Inflammatory macrophage treated with lipopolysaccharide for 4 hours (primary cell): ENCODE measurements around the gene CCDC194.
"Not testable (repeated sequence)": the region's sequence is repeated elsewhere in the genome, so short reads cannot be mapped to it uniquely, and the experiment has no call there.

Experiments used
- DNase-seq: peaks from one replicate; pipeline ENCODE4 v3.0.0-alpha.2; 2020

Gene CCDC194

GRCh38 chr19:17365361-17365760 is 28.6 kb downstream of the CCDC194 start:
- no peak for DNase-seq

GRCh38 chr19:17363852-17364605 is 30.0 kb downstream of the CCDC194 start:
- DNase-seq, result not testable (repeated sequence)

GRCh38 chr19:17359905-17360800 is 33.8 kb downstream of the CCDC194 start:
- no peak for DNase-seq

GRCh38 chr19:17358395-17358794 is 35.6 kb downstream of the CCDC194 start:
- DNase-seq, result no peak

GRCh38 chr19:17357724-17358123 is 36.3 kb downstream of the CCDC194 start:
- no peak for DNase-seq

- DNase-seq, result no peak
These were observed 36.8 kb downstream of the CCDC194 start for GRCh38 chr19:17357078-17357666.

- DNase-seq, result no peak
These were observed 40.6 kb downstream of the CCDC194 start for GRCh38 chr19:17353386-17353785.

- no peak for DNase-seq
These were observed 41.3 kb downstream of the CCDC194 start for GRCh38 chr19:17352608-17353280.

GRCh38 chr19:17351815-17352435 is 42.1 kb downstream of the CCDC194 start:
- DNase-seq, result no peak

- no peak for DNase-seq
These were observed 45.3 kb downstream of the CCDC194 start for GRCh38 chr19:17348700-17349099.

GRCh38 chr19:17347877-17348276 is 46.1 kb downstream of the CCDC194 start:
- DNase-seq, result no peak

GRCh38 chr19:17347361-17347760 is 46.6 kb downstream of the CCDC194 start:
- DNase-seq, result no peak

- DNase-seq, result peak; percentile 59
These were observed 47.8 kb downstream of the CCDC194 start for GRCh38 chr19:17346109-17346671.

- DNase-seq, result no peak
These were observed 52.2 kb downstream of the CCDC194 start for GRCh38 chr19:17341845-17342244.

- no peak for DNase-seq
These were observed 52.6 kb downstream of the CCDC194 start for GRCh38 chr19:17341386-17341785.

- peak; percentile 36 for DNase-seq
These were observed 53.1 kb downstream of the CCDC194 start for GRCh38 chr19:17340871-17341357.
